OCI-LY1 (cell line): ENCODE data around the gene CRADD.

Experiments used
- H2AFZ ChIP-seq: fragments of 200-600 bp; sonication (generic), shearing (Covaris generic); 2 replicates; pipeline ENCODE4 v1.6.0; 2014; ENCODE audit warnings: antibody characterized with exemption, mild to moderate bottlenecking, low read length
- H3F3A ChIP-seq: fragments of 200-600 bp; sonication (generic), shearing (Covaris generic); 2 replicates; pipeline ENCODE4 v1.6.0; 2014; ENCODE audit warnings: mild to moderate bottlenecking, antibody characterized with exemption, low read length, moderate library complexity; ENCODE audit not compliant: insufficient read depth
- H3K27ac ChIP-seq: fragments of 200-600 bp; sonication (generic); 2 replicates; pipeline ENCODE4 v1.5.1; 2014; ENCODE audit warnings: low read length, mixed run types, mild to moderate bottlenecking, low read depth; ENCODE audit not compliant: poor library complexity, severe bottlenecking
- H3K27me3 ChIP-seq: fragments of 200-600 bp; sonication (generic); 2 replicates; pipeline ENCODE4 v1.6.0; 2014; ENCODE audit warnings: antibody characterized with exemption, mild to moderate bottlenecking, low read length, moderate library complexity; ENCODE audit not compliant: insufficient read depth
- H3K36me3 ChIP-seq: fragments of 200-600 bp; sonication (generic); 2 replicates; pipeline ENCODE4 v1.6.1; 2014; ENCODE audit warnings: mild to moderate bottlenecking, antibody characterized with exemption, low read length, moderate library complexity, mixed read lengths; ENCODE audit not compliant: insufficient read depth
- H3K4me1 ChIP-seq: fragments of 200-600 bp; sonication (generic); 2 replicates; pipeline ENCODE4 v1.5.1; 2014; ENCODE audit warnings: mild to moderate bottlenecking, low read length, moderate library complexity; ENCODE audit not compliant: insufficient read depth, severe bottlenecking
- H3K4me2 ChIP-seq: fragments of 200-600 bp; sonication (generic), shearing (Covaris generic); 2 replicates; pipeline ENCODE4 v1.6.1; 2014; ENCODE audit warnings: low read length
- H3K4me3 ChIP-seq: fragments of 200-600 bp; sonication (generic); 2 replicates; pipeline ENCODE4 v1.5.1; 2014; ENCODE audit warnings: low read length, low read depth, mild to moderate bottlenecking, mixed read lengths; ENCODE audit not compliant: poor library complexity, severe bottlenecking
- H3K79me2 ChIP-seq: fragments of 200-600 bp; shearing (Covaris generic); 2 replicates; pipeline ENCODE4 v1.6.1; 2016; ENCODE audit warnings: mixed run types, low read length, mixed read lengths; ENCODE audit not compliant: insufficient read depth
- H3K9ac ChIP-seq: fragments of 200-600 bp; sonication (generic), shearing (Covaris generic); 2 replicates; pipeline ENCODE4 v1.6.1; 2014; ENCODE audit warnings: mild to moderate bottlenecking, low read length, mixed read lengths
- H3K9me2 ChIP-seq: fragments of 200-600 bp; sonication (generic), shearing (Covaris generic); 2 replicates; pipeline ENCODE4 v1.6.1; 2014; ENCODE audit warnings: low read depth, mild to moderate bottlenecking, low read length, mixed read lengths
- H3K9me3 ChIP-seq: fragments of 200-600 bp; shearing (Covaris generic); 2 replicates; pipeline ENCODE4 v1.6.1; 2014; ENCODE audit warnings: low read length, mixed read lengths
- H4K20me1 ChIP-seq: fragments of 200-600 bp; sonication (generic), shearing (Covaris generic); 2 replicates; pipeline ENCODE4 v1.6.0; 2016; ENCODE audit warnings: mild to moderate bottlenecking, low read length; ENCODE audit not compliant: insufficient read depth
- CTCF ChIP-seq: fragments of 200-600 bp; sonication (generic), shearing (Covaris generic); IDR thresholded peaks from 2 replicates; pipeline ENCODE4 v1.5.1; 2017; ENCODE audit warnings: mild to moderate bottlenecking, antibody characterized with exemption, low read length, moderate library complexity, mixed read lengths
- EZH2 ChIP-seq: fragments of 200-600 bp; sonication (generic), shearing (Covaris generic); IDR thresholded peaks from 2 replicates; pipeline ENCODE4 v1.8.0; 2017; ENCODE audit warnings: borderline replicate concordance, mixed run types, mild to moderate bottlenecking, antibody characterized with exemption, low read length, moderate library complexity, mixed read lengths

CRADD gene

GRCh38 chr12:93704625-93705024 lies 27.4 kb downstream of the CRADD start:
- no peak overlapping the region for H3K4me3 ChIP-seq
- H3K9ac ChIP-seq = no peak overlapping the region
- H3K79me2 ChIP-seq = no peaks in the 10 kb centered on the region
- no peaks in the 10 kb centered on the region for H3K27me3 ChIP-seq
- no peak for TF ChIP-seq EZH2
- no peak for TF ChIP-seq CTCF
- H3K9me3 ChIP-seq = 0 out of 2 replicates have a peak, but pooled peaks cover 3% of the 10 kb centered on the region
- H3F3A ChIP-seq = no peaks in the 10 kb centered on the region
- H3K27ac ChIP-seq = no peak overlapping the region
- no peak overlapping the region for H2AFZ ChIP-seq
- H3K9me2 ChIP-seq = no peaks in the 10 kb centered on the region
- no peaks in the 10 kb centered on the region for H3K4me1 ChIP-seq
- no peak overlapping the region for H3K4me2 ChIP-seq
- H4K20me1 ChIP-seq = no peaks in the 10 kb centered on the region
- H3K36me3 ChIP-seq = no peaks in the 10 kb centered on the region

GRCh38 chr12:93705237-93705636 lies 28.1 kb downstream of the CRADD start:
- TF ChIP-seq EZH2 = no peak
- TF ChIP-seq CTCF = no peak
- Histone ChIP-seq H3F3A (no peaks in the 10 kb centered on the region), H3K4me1 (no peaks in the 10 kb centered on the region), H3K79me2 (no peaks in the 10 kb centered on the region), H3K9me3 (0 out of 2 replicates have a peak, but pooled peaks cover 7% of the 10 kb centered on the region), H2AFZ (no peak overlapping the region), H3K4me2 (no peak overlapping the region), H3K9ac (no peak overlapping the region), H4K20me1 (no peaks in the 10 kb centered on the region), H3K9me2 (no peaks in the 10 kb centered on the region), H3K4me3 (no peak overlapping the region), H3K27me3 (no peaks in the 10 kb centered on the region), H3K36me3 (no peaks in the 10 kb centered on the region), H3K27ac (no peak overlapping the region)

- Histone ChIP-seq H3K4me1 (no peaks in the 10 kb centered on the region), H4K20me1 (no peaks in the 10 kb centered on the region), H2AFZ (no peak overlapping the region), H3K79me2 (no peaks in the 10 kb centered on the region), H3K9ac (no peak overlapping the region), H3K9me3 (0 out of 2 replicates have a peak, but pooled peaks cover 7% of the 10 kb centered on the region), H3K27ac (no peak overlapping the region), H3K36me3 (no peaks in the 10 kb centered on the region), H3K4me2 (no peak overlapping the region), H3K4me3 (no peak overlapping the region), H3K9me2 (no peaks in the 10 kb centered on the region), H3F3A (no peaks in the 10 kb centered on the region), H3K27me3 (no peaks in the 10 kb centered on the region)
- no peak for TF ChIP-seq CTCF
- TF ChIP-seq EZH2 = no peak
Observed at GRCh38 chr12:93706387-93706786, 29.2 kb downstream of the CRADD start.
